T47D (cell line): ENCODE data around the gene CHAD.
"Not testable (repeated sequence)": the region's sequence is repeated elsewhere in the genome, so short reads cannot be mapped to it uniquely, and the experiment has no call there.

ENCODE experiments used
- DNase-seq, 2 experiments: peaks; one replicate each; pipeline versions ENCODE4 v3.0.0 to v3.0.0-alpha.2; 2011 to 2012; ENCODE audit warnings: low read depth in 1 of 2, low spot score in 1 of 2
- JUND ChIP-seq: IDR thresholded peaks from 2 replicates; pipeline ENCODE4 v1.6.1; 2012; ENCODE audit warnings: low read depth
- in situ Hi-C: cut with HindIII; loops from 2 replicates; pipeline ENCODE4 v1.10.0; 2016; ENCODE audit warnings: low sequenced_read_pairs, low pct_unique_long_range_greater_than_20kb

CHAD gene

GRCh38 chr17:50440172-50440837 is 28.4 kb downstream of the CHAD start:
- peak in 1 of 2 experiments; percentile 84 for DNase-seq
- in situ Hi-C loops, result no loop called here
- TF ChIP-seq JUND, result no peak

DNA sequence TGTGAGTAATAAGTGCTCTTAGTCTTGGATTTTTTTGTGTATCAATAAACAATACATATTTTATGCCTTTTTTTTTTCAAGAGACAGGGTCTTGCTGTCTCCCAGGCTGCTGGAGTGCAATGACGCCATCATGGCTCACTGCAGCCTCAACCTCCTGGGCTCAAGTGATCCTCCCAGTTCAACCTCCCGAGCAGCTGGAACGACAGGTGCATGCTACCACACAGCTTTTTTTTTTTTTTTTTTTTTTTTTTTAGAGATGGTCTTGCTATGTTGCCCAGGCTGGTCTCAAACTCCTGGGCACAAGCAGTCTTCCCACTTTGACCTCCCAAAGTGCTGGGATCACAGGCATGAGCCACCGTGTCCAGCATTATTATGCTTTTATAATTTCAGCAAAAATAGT is 29.7 kb downstream of the CHAD start:
- TF ChIP-seq JUND, result no peak

GRCh38 chr17:50437409-50437808 is 31.3 kb downstream of the CHAD start:
- DNase-seq, result no peak
- in situ Hi-C loops, result no loop called here
- TF ChIP-seq JUND, result no peak

More for the DNA sequence above, 29.7 kb downstream of the CHAD start:
- in situ Hi-C loops, result no loop called here
- no peak for DNase-seq

GRCh38 chr17:50432125-50432762 is 36.4 kb downstream of the CHAD start:
- in situ Hi-C loops, result no loop called here
- DNase-seq, result no peak
- no peak for TF ChIP-seq JUND

DNA sequence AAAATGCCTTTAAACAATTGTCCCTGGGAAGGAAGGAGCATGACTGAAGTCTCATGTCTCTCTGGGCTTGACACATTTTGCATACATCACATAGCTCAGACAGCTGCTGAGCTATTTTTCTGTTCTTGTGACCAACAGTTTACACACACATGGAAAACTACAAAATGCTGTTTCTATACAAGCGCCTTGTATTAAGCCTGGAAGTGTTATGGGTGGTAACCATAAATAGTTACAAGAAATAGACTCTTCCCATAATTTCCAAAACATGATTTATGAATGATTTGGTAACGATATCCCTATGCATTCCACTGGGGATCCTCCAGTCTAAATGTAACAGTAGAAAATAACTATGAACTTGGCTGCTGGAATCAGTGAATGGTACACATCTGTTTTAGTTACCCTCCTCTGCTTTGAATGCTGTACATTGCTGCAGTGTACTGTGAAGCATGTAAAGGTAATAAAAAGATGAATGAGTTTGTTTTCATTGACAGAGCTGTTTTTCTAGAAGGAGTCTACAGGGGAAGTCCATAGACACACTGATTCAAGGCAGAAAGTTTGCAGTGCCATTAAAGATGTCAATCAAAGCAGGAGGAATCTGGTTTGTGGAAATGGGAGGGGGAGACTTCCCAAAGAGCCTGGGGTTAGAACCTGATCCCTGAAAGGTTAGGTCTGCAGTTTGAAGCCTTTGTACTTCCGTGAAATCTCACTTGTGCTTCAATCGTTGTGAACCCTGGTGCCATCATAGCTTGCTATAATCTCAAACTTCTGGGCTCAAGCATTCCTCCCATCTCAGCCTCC is 37.7 kb downstream of the CHAD start:
- TF ChIP-seq JUND, result no peak
- peak in 1 of 2 experiments; percentile 78 for DNase-seq
- in situ Hi-C loops, result no loop called here

DNA sequence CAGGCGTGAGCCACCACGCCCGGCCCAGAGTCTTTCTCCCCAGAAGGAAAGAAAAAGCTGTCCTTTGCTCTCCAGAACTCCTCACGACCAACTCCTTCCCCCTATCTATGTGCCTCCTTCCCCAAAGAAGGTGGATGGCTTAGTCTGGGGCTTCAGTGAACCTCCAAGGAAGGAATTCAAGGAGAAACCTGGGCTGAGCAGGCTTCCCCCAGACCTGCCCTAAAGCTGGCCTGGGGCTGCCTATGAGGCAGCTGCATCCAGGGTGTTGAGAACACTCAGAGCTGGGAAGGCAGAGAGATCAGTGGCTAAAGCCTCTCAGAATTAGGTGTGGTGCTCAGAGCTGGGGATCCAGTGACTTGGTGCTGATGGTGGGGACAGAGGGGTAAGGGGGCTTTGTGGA is 38.9 kb downstream of the CHAD start:
- no peak for TF ChIP-seq JUND
- in situ Hi-C loops, result no loop called here
- no peak for DNase-seq

GRCh38 chr17:50428831-50429424 is 39.8 kb downstream of the CHAD start:
- peak in 1 of 2 experiments; percentile 38 for DNase-seq
- in situ Hi-C loops, result no loop called here

GRCh38 chr17:50428126-50428525 is 40.6 kb downstream of the CHAD start:
- in situ Hi-C loops, DNase-seq: not testable (repeated sequence)

More at GRCh38 chr17:50428831-50429424, 39.8 kb downstream of the CHAD start:
- TF ChIP-seq JUND, result no peak

DNA sequence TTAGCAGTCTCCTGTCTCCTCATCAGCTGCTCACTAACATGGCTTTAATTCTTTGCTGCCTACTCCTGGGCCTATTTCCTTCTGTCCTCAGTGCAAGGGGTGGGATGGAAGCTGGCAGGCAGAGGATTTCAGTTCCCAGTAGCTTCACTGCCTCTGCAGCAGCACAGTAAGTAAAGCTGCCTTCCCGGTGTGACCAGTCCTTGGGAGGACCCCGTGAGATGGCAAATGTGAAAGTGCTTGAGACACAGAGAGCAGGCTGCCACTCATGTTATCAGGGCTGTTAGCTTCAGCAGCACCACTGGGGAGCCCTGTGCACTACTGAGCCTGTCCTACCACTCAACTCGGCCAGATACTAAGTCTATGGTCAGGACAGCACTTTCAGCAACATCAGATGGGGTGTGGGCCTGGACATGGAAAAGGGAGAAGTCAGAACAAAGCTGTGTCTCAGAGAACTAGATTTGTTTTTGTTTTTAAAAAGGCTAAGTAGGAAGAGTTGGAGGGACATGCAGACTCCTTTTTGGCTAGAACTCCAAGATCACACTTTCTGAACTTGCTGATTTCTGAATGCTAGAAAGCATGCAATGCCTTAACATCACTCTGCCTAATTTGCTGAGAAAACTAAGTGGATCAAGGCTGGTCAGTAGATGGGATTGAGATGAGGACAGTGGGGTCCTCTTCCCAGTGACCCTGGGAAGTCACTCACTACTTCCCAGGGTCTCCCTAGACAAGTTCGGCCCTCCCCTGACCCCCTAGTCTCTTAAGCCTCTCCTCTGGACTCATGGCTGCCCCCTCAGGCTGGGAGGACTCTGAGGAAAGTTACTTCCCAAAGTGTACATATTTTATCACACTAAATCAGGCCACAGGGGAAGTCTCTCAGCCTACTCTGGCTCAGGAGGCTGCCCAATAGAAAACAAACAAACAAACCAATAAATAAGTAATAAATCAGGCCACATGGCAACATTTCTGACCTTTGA is 41.6 kb downstream of the CHAD start:
- no peak for TF ChIP-seq JUND
- in situ Hi-C loops, result no loop called here
- peak; percentile 62 to 68 for DNase-seq

GRCh38 chr17:50426472-50426782 is 42.3 kb downstream of the CHAD start:
- in situ Hi-C loops, result no loop called here
- DNase-seq, result no peak
- no peak for TF ChIP-seq JUND

DNA sequence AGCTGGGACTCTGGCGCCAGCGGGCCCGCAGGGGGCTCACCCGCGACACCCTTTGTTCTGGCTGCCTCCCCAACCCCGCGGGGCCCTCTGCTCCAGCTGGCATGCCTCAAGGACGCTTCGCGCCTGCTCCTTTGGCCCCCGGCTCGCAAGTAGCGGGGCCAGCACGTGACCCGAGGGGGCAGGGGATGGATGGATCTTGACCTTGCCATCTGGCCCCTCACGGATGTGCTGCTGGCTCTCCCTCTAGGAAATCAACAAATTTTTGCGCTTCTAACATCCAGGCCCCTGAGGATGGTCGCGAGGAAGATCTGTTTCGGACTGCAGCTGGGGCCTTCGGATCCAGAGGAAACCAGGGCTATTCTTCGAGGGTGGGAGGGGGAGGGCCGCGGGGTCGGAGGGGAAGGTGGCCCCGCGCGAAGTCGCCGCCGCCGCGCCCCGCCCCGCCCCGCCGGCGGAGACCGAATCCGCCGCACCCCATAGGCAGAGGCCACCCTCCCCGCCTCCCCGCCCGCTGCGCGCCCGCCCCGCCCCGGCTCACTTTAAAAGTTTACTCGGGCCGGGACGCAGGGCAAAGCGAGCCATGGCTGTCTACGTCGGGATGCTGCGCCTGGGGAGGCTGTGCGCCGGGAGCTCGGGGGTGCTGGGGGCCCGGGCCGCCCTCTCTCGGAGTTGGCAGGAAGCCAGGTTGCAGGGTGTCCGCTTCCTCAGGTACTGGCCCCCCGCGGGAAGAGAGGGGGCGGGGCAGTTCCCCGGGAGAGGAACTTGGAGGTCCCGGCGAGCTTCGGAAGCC is 42.8 kb downstream of the CHAD start, which contains the start of gene ACSF2:
Gene ACSF2 (plus strand): TSS at position 537 of the 790 bp plus-strand sequence. CDS start 44 bp downstream, at position 581.
- in situ Hi-C loops, result no loop called here
- DNase-seq, result peak; percentile 80 to 90
- TF ChIP-seq JUND, result no peak
